AG04450 (cell line): ENCODE results near the gene PLAGL2. TPM values are rescaled to one million over a fixed set of nuclear protein-coding genes. Genes with fewer than 3 reads are reported as not detected.

Source experiments
- CTCF ChIA-PET: fragments of 300-600, 350-600 bp; formaldehyde crosslinking; extraction: SDS; loops from one replicate; lab custom pipeline; 2022; ENCODE audit warnings: antibody characterized with exemption, inconsistent platforms; lab: Charles Lee
- POLR2A ChIA-PET: fragments of 350-600 bp; formaldehyde crosslinking; extraction: SDS; loops from one replicate; lab custom pipeline; 2021; ENCODE audit warnings: antibody characterized with exemption, inconsistent platforms; lab: Yijun Ruan, JAX
- DNase-seq: peaks from one replicate; pipeline ENCODE4 v3.0.0-alpha.2; 2011; ENCODE audit warnings: low read depth, low spot score
- H3K27ac ChIP-seq: one replicate; pipeline ENCODE4 v1.5.1; 2012; ENCODE audit warnings: low read depth, low read length, control low read depth
- H3K27me3 ChIP-seq: one replicate; pipeline ENCODE4 v1.6.0; 2012; ENCODE audit warnings: low read length; ENCODE audit not compliant: control insufficient read depth, insufficient read depth
- H3K4me3 ChIP-seq: 2 replicates; pipeline ENCODE4 v1.5.1; 2011; ENCODE audit warnings: mild to moderate bottlenecking, low read depth, low read length, control low read depth
- H3K9me3 ChIP-seq: 2 replicates; pipeline ENCODE4 v1.5.1; 2012; ENCODE audit warnings: low read length; ENCODE audit not compliant: control insufficient read depth, insufficient read depth
- polyA plus RNA-seq: library from polyadenylated mRNA; depleted of rRNA; stranded (reverse); fragments of >200 nt; gene quantifications from 2 replicates; pipeline ENCODE4 v1.2.3, GENCODE V29; 2011
- TF ChIP-seq, protein P1 (sequence below): IDR thresholded peaks from 2 replicates; pipeline ENCODE4 v1.5.1; 2011; ENCODE audit warnings: low read depth, low read length, control low read depth, inconsistent platforms

The PLAGL2 gene
- polyA plus RNA-seq, 1 experiment: 5.9 TPM

GRCh38 chr20:32153771-32154170, 53.8 kb downstream of the PLAGL2 start:
- ChIA-PET CTCF (no interaction called here), POLR2A (no interaction called here)
- no peak for DNase-seq
- Histone ChIP-seq H3K9me3 (no peaks in the 10 kb centered on the region), H3K4me3 (no peak overlapping the region), H3K27ac (no peak overlapping the region), H3K27me3 (no peaks in the 10 kb centered on the region)
- TF ChIP-seq, protein P1, sequence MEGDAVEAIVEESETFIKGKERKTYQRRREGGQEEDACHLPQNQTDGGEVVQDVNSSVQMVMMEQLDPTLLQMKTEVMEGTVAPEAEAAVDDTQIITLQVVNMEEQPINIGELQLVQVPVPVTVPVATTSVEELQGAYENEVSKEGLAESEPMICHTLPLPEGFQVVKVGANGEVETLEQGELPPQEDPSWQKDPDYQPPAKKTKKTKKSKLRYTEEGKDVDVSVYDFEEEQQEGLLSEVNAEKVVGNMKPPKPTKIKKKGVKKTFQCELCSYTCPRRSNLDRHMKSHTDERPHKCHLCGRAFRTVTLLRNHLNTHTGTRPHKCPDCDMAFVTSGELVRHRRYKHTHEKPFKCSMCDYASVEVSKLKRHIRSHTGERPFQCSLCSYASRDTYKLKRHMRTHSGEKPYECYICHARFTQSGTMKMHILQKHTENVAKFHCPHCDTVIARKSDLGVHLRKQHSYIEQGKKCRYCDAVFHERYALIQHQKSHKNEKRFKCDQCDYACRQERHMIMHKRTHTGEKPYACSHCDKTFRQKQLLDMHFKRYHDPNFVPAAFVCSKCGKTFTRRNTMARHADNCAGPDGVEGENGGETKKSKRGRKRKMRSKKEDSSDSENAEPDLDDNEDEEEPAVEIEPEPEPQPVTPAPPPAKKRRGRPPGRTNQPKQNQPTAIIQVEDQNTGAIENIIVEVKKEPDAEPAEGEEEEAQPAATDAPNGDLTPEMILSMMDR: no peak

- ChIA-PET CTCF (no interaction called here), POLR2A (interaction anchor here (0.6 kb wide), 1 partner anchor 86 kb away, joined by 8 read pairs; no protein-coding TSS in a partner anchor)
- no peak for DNase-seq
- Histone ChIP-seq H3K27ac (no peak overlapping the region), H3K27me3 (no peaks in the 10 kb centered on the region), H3K9me3 (no peaks in the 10 kb centered on the region), H3K4me3 (no peak overlapping the region)
- TF ChIP-seq, protein P1: no peak
These were observed 54.3 kb downstream of the PLAGL2 start for GRCh38 chr20:32153156-32153665.

- Histone ChIP-seq H3K4me3 (no peak overlapping the region), H3K27ac (no peak overlapping the region), H3K27me3 (no peaks in the 10 kb centered on the region), H3K9me3 (no peaks in the 10 kb centered on the region)
- POLR2A ChIA-PET: interaction anchor here (0.6 kb wide), 1 partner anchor 86 kb away, joined by 8 read pairs; no protein-coding TSS in a partner anchor
- DNase-seq: no peak
- CTCF ChIA-PET: no interaction called here
- TF ChIP-seq, protein P1: no peak
These were observed 55.0 kb downstream of the PLAGL2 start for GRCh38 chr20:32152421-32153155.

DNA sequence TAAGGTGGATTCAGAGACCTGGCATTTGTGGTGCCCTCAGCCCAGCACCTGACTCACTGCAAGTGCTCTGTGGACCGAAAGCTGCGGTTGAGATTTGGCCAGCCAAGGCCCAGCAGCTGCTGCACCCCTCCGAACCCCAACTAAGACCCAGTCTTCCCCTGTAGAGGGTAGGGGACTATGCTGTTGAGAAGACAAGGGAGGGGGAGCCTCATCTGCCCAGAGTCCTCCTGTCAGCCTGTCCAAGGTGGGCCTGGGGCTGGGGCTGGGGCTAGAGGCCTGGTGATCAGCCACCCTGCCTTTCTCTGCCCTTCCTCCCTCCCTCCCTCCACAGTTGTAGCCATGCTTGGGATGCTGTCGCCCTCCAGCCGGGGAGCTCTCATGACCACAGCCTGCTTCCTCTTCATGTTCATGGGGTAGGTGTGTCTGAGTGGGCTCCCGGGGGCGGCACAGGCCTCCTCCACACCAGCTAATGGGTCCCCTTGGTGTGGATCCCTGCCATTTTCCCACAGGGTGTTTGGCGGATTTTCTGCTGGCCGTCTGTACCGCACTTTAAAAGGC, 57.2 kb downstream of the PLAGL2 start:
- H3K27me3 ChIP-seq: no peaks in the 10 kb centered on the region
- ChIA-PET CTCF (interaction anchor here (1.4 kb wide), 1 partner anchor 59 kb away, joined by 3 read pairs; no protein-coding TSS in a partner anchor), POLR2A (no interaction called here)
- H3K27ac ChIP-seq: no peak overlapping the region
- no peaks in the 10 kb centered on the region for H3K9me3 ChIP-seq
- TF ChIP-seq, protein P1: no peak
- no peak for DNase-seq
- H3K4me3 ChIP-seq: no peak overlapping the region
